Nephron (organoid): ENCODE data around the gene OTOG.

Source experiments
- H3K27ac Mint-ChIP-seq, 3 experiments: 2 replicates each; pipeline ENCODE4 v1.8.0; 2020; ENCODE audit warnings: mixed read lengths in 3 of 3, mild to moderate bottlenecking in 2 of 3, moderate library complexity in 1 of 3
- H3K27me3 Mint-ChIP-seq: 2 replicates; pipeline ENCODE4 v1.8.0; 2021; ENCODE audit warnings: low read depth, mild to moderate bottlenecking, moderate library complexity, mixed read lengths
- H3K36me3 Mint-ChIP-seq: 2 replicates; pipeline ENCODE4 v1.8.0; 2020; ENCODE audit warnings: low read depth, mixed read lengths
- H3K4me1 Mint-ChIP-seq: 2 replicates; pipeline ENCODE4 v1.8.0; 2020; ENCODE audit warnings: mixed read lengths
- H3K4me3 Mint-ChIP-seq, 3 experiments: 2 replicates each; pipeline ENCODE4 v1.8.0; 2020; ENCODE audit warnings: mild to moderate bottlenecking in 3 of 3, mixed read lengths in 3 of 3, moderate library complexity in 2 of 3
- H3K9me3 Mint-ChIP-seq: 2 replicates; pipeline ENCODE4 v1.8.0; 2020; ENCODE audit warnings: mixed read lengths
- CTCF ChIP-seq, 3 experiments: fragments of 200-600 bp; sonication (generic); IDR thresholded peaks; one replicate each; pipeline ENCODE4 v1.5.0; 2021; ENCODE audit warnings: antibody characterized with exemption in 3 of 3; ENCODE audit not compliant: unreplicated experiment in 3 of 3

OTOG gene

GRCh38 chr11:17575431-17576425 lies 28.7 kb downstream of the OTOG start:
- Mint-ChIP-seq H3K9me3 (no peaks in the 10 kb centered on the region), H3K36me3 (no peaks in the 10 kb centered on the region), H3K27ac (no peak overlapping the region), H3K27me3 (peaks cover 28% of the 10 kb centered on the region), H3K4me1 (no peaks in the 10 kb centered on the region), H3K4me3 (no peak overlapping the region)
- no peak for TF ChIP-seq CTCF (IDR thresholded peaks at IDR 0.05; ENCODE audit: unreplicated experiment in 3 of 3)

- no peak overlapping the region for H3K4me3 Mint-ChIP-seq
- no peak for TF ChIP-seq CTCF (IDR thresholded peaks at IDR 0.05; ENCODE audit: unreplicated experiment in 3 of 3)
- H3K36me3 Mint-ChIP-seq = no peaks in the 10 kb centered on the region
- H3K9me3 Mint-ChIP-seq = no peaks in the 10 kb centered on the region
- H3K27me3 Mint-ChIP-seq = peaks cover 16% of the 10 kb centered on the region
- H3K27ac Mint-ChIP-seq = no peak overlapping the region
- no peaks in the 10 kb centered on the region for H3K4me1 Mint-ChIP-seq
These were observed 31.2 kb downstream of the OTOG start for GRCh38 chr11:17578296-17578695.

- Mint-ChIP-seq H3K27me3 (peaks cover 12% of the 10 kb centered on the region), H3K36me3 (no peaks in the 10 kb centered on the region), H3K9me3 (no peaks in the 10 kb centered on the region), H3K4me1 (no peaks in the 10 kb centered on the region), H3K27ac (no peak overlapping the region), H3K4me3 (no peak overlapping the region)
- no peak for TF ChIP-seq CTCF (IDR thresholded peaks at IDR 0.05; ENCODE audit: unreplicated experiment in 3 of 3)
These were observed 31.9 kb downstream of the OTOG start for GRCh38 chr11:17578958-17579357.

GRCh38 chr11:17579451-17579850 lies 32.4 kb downstream of the OTOG start:
- H3K4me3 Mint-ChIP-seq = no peak overlapping the region
- H3K9me3 Mint-ChIP-seq = no peaks in the 10 kb centered on the region
- H3K36me3 Mint-ChIP-seq = no peaks in the 10 kb centered on the region
- H3K27ac Mint-ChIP-seq = no peak overlapping the region
- H3K27me3 Mint-ChIP-seq = peaks cover 12% of the 10 kb centered on the region
- no peaks in the 10 kb centered on the region for H3K4me1 Mint-ChIP-seq
- no peak for TF ChIP-seq CTCF (IDR thresholded peaks at IDR 0.05; ENCODE audit: unreplicated experiment in 3 of 3)

GRCh38 chr11:17580271-17580670 lies 33.2 kb downstream of the OTOG start:
- TF ChIP-seq CTCF (IDR thresholded peaks at IDR 0.05; ENCODE audit: unreplicated experiment in 3 of 3) = no peak
- Mint-ChIP-seq H3K4me3 (no peak overlapping the region), H3K4me1 (no peaks in the 10 kb centered on the region), H3K27me3 (peaks cover 12% of the 10 kb centered on the region), H3K27ac (no peak overlapping the region), H3K9me3 (no peaks in the 10 kb centered on the region), H3K36me3 (no peaks in the 10 kb centered on the region)
